HL-60/S4 treated with phorbol 12-myristate 13-acetate at 8.2 ng/mL for 4 days and 3 days (cell line): Measurements from ENCODE around the gene ENDOU.

Source experiments
- in situ Hi-C: fragments of 300-500 bp; cut with MboI; formaldehyde crosslinking; loops from 2 replicates; pipeline ENCODE4 v1.15.0; 2022; ENCODE audit warnings: low sequenced_read_pairs

The ENDOU gene

DNA sequence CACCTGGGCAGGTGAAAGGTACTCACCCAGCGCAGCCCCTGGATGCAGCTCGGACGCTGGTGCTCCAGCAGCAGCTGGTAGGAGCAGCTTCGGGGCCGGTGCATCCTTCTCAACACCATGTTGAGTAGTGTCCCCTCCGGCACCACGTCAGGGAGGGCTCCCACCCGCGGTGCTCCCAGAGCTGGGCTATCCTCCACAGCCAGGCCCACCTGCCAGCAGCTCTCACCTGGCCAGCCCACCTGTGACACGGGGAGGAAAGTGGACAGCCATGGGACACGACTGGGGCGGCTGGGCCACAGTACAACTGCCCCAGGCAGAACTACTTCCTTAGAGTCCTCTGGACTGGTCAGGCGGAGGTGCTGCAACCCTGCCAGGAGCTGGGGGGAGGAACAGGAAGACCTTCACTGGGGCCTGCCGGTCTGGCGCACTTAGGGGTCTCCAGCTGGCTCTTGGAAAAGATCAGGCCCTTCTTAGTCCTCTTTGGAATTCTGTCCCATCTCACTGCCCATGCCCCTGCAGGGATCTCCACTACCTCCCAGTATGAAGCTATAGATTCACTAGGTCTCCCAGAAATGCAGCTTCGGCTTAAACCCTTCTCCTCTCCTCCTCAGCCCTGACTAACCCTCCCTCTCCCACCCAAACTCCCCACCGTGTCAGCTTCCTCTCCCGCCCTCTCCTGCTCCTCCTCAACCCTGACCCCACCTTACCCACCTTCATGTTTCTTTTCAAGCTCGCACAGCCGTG lies 32.7 kb upstream of the ENDOU start:
- in situ Hi-C loops = no loop called here

DNA sequence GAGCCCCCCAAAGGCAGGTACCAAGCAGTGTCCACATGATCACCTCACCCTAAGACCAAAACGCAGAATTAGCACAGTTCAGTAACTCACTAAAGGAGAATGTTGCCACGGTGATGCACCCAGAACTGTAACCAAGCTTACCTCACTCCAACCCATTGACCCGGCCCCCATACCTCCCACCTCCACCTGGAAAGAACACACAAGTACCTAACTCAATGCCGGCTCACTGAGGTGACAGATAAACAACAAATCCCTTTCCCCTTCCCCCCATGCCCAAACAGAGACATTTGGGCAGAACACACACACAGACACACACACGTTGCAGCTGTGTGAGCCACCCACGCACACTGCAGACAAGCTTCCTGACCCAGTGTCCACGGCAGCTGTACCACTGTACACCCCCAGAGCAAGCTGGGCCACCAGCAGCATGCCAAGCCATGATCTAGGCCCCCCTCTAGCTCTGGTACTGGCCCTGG lies 32.1 kb upstream of the ENDOU start:
- in situ Hi-C loops = no loop called here

DNA sequence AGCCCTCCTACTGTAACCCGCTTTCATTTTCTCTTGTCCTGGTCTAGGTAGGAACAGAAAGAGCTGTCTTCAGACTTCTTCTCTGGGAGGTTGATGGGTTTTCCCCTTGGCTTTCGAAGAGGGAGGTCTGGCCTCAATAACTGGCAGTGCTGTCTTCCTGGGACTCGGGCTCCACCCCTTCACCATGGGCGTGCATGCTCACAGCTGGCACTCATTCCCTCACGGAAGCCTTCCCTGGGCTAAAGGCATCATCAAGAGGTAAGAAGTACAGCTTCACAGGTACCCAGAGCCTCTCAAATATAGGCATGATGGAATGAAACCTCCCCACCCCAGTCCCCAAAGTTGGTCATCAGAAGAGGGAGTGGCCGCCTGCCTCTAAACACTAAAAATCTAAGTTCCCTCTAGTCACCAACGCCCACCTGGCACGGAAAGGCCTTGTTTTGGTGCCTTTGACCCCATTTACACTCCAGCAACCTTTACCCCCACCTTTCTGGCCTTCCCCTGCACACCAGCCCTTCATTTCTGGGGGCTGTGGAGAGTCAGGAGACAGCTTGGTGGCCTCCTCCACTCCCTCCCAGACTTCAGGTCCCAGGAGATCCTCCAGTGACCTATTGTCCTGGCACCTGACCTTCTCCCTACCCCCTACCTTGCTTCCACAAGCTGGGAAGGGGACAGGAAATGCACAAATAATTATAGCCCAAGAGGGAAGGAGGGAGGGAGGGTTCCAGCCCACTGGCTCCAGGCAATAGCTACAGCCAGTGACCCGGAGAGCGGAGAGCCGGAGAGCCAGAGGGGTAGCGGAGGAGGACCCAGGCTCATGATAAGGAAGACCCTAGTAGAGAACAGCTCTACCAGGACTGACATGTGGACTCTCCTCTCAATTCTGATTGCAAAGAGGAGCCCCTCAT lies 30.6 kb upstream of the ENDOU start:
- in situ Hi-C loops = no loop called here

DNA sequence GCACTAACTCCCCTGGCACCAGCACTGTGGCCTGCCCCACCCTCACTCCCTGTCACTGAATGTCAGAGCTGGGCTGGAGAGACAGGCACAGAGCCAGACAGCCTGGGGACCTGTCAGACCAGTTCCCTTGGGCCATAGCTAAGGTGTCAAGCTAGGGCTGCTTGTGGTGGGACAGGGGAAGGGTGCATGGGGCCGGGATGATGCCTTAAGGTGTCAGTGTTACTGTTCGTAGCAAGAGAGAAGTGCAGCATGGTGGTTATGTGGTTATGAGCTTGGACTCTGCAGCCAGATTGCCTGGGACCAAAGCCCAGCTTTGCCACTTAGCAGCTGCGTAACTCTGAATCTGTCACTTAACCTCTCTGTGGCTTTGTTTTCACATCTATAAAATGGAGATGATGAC lies 29.6 kb upstream of the ENDOU start:
- in situ Hi-C loops = no loop called here

DNA sequence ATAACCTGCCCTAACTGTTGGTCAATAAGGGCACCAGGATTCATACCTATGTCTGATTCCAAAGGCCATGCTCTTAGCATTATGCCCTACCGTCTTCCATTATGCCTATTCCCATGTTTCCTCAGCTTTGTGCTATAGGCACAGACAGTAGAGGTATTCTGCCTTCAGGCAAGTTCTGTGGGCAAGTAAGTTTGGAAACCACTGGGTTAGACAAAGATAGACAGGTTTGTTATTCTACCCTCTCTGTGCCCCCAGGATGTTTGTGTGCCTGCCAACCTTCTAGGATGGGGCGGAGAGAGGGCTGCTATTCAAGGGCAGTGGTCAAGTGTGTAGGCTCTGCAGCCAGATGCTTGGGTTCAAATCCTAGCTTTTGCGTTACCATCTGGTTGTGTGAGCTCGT lies 28.8 kb upstream of the ENDOU start:
- in situ Hi-C loops = no loop called here

DNA sequence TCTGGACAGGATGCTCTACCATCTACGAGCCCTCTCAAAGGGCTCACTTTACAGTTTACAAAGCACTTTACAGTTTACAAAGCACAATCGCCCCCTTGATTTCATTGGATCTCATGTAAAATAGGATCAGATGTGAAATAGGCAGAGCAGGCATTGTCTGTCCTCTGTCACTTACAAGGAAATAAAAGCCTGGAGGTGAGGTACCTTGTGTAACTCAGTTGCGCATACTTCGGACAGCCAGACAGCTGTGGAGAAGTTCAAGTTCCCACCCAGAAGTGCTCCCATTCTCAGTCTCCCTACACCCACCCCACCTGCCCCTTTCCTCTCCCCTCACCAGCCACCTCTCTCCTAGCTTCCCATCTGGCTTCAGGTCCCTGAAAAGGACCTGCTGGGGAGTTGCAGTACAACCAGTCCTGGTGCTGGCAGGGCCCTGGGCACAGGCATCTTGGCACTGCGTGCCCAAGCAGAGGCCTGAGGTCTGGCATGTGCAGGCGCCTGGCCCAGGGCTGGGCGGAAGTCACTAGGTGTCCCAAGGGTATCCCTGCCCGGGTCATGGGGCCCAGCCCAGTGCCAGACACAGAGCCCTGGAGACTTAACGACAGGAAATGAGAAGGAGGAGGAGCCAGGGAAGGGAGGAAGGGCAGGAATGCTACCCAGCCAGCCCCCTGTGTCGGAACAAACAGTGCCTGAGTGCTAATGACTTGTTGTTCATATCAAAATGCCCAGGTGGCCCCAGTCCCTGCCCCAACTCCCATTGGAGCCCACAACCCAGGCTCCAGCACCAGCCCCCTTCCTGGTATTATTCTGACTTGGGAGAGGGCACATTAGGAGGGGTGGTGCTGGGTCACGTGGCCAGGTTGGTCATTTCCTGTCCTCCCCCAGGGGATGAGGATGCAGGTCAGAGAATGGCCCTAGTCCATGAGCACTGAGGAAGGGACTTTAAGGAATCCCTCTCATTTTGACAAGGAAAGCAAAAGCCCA lies 28.0 kb upstream of the ENDOU start:
- in situ Hi-C loops = no loop called here

DNA sequence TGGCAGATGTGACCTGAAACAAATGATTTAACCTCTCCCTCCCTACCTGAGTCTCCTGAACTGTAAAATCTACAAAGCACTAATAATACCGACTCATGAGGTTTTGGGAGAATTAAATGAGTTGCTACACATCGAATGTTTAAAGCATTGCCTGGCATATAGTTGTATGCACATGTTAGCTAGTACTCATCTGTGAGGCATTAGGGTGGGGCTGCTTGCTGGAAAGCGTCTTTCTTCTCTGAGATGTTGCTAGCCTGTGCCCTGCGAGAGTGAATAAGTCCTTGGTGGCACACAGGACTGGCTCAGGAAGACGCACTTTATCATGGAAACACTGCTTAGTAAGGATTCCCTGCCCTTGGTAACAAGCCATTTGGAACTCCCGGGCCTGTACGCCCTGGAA lies 27.3 kb upstream of the ENDOU start:
- in situ Hi-C loops = no loop called here

DNA sequence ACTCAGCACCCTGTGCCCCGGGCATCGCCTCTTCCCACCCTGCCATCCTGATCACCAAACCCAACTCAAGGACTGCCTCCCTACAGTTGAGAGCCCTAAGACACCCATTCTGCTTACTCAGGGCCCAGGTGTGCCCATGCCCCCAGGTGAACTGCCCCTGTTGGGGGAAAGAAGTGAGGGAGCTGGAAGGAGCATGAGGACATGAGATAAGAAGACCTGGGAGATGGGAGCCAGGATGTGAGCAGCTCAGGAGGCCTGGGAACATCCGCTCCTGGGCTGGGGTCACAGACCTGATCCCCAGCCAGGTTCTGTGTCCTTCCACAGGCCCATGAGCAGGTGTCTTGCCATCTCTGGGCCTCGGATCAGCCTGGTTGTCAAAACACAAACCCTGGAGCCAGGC lies 26.8 kb upstream of the ENDOU start:
- in situ Hi-C loops = no loop called here

DNA sequence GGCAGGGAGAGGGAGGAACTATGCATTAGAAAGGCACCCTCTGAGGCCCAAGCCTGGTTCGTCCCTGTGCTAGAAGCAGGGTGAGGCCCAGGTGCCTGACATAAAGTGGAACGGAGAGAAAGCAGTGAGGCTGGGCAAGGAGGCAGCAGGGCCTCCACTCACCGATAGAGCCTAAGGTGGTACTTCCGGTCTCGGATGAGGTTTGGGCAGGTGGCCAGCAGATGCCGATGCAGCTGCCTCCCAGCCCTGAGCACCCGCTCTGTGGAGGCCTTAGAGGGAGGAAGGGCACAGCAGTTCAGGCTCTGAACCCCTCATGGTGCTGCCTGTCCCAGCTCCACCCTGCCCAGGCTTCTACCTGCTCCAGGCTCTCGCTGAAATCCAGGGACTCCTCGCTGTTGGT lies 26.3 kb upstream of the ENDOU start:
- in situ Hi-C loops = no loop called here

DNA sequence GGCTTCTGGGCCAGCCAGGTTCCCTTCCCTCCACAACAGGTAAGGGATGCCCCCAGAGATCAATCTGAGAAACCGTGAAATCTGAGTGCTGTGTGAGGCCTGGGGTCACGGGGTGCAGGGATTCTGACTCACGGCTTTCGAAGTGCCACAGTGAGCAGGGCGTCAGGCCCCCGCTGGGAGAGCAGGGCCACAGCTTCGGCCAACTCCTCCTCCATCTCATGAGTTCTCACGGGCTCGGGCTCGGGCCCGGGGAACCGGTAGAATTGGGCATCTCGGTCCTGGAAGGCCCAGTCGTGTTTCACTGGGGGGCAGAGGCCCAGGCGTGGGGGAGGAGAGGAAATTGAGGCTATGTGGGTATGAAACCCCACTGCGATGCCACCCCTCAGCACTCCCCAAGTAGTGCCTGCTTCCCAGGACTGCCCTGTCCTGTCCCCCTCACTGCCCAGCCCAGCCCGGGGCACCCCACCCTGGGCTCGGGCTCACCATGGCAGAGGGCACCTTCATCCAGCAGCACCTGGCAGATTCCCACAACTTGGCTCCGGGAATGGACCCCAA lies 25.7 kb upstream of the ENDOU start:
- in situ Hi-C loops = no loop called here

DNA sequence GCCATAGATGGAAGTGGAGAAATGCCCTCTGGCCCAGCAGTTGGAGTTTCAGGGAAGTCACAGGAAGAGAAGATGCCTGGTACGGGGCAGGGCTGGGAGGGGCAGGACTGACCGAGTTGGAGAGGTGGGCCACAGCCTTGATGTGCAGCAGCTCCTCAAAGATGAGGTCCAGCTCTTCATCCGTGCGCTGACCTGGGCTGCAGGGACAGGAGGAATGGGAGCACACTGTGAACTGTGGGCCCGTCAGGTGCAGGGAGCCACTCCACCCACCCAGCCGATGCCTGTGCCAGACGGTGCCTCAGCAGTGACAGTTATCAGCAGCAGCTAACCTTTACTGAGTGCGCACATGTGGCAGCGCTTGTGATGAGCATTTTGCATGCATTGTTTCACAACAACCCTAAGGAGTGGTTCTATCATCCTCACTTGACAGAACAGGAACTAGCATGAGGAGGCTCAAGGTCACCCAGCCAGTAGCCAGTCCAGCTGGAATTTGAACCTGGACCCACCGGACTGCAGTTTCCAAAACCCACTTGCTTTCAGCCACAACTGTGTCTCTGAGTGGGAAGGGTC lies 25.0 kb upstream of the ENDOU start:
- in situ Hi-C loops = no loop called here

DNA sequence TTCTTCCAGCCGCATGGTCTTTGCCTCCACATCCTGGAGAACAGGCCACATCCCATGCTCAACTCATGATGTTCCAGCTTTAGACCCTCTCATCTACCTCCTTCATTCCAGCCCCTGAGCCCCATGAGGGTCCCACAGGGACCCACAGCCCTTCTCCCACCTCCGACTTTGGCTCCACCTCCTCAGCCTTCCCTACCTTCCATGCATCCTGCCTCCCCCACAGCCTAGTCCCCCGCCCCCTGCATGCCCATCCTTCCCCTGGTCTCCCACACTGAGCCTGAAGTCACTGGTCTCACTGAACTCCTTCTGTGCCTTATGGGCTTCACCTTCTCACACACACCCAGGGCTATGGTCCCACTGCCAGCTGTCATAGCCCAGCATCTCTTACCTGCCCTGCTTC lies 23.6 kb upstream of the ENDOU start:
- in situ Hi-C loops = loop anchor here (25.0 kb wide), 1 partner anchor 413 kb away; the partner anchor contains the start of gene ASB8

DNA sequence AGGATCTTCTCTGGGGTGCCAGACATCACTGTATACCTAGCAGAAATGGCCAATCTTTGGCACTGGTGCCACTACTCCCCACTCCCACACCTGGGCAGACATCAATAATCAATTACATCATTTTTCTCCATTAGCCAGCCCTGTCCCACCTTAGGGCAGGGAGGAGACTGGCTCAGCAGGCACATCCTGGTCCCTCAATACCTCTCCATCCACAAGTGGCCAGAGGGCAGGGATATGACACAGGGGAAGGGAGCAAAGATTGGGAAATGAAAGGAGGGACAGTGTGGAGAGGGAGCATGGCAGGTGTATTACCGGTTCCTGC lies 23.2 kb upstream of the ENDOU start:
- in situ Hi-C loops = loop anchor here (25.0 kb wide), 1 partner anchor 414 kb away; the partner anchor contains the start of gene ASB8

DNA sequence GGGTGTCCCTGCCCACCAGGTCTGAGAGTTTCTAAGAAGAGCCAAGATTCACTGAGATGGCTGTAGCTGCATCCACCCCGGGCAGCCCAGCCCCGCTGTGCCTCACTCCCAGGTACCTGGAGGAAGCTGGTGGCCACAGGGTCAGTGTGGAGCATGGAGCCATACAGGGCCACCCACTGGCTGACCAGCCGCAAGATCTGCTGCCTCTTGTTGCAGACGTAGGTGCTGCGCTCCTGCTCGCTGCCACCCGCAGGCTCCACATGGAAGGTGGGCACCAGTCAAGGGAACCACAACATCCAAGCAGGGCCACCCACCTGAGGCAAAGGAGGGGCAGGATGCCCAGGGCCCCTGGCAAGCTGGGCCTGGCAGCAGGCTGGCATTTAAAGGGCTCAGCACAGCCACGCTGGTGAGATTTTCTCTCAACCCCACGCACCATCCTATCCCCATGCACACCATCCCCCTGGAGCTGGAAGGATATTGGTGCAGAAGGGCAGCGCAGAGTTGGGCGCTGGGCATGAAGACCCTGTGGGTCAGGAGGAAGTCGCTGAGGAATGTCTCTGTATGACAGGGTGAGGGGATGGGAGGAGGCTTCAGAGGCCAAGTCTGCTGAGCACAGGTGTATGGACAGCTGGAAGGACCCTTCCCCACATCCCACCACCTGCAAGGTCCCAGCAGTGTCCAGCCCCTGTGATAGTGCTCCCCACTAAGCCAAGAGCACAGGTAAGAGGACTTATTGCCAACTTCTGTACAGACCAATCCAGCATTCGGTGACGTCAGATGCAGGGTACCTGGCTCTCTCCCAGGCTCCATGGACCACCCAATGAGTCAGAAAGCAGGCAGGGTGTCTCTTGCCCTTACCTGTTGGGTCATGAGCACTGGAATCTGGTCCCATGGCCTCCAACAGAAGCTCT lies 22.6 kb upstream of the ENDOU start:
- in situ Hi-C loops = loop anchor here (25.0 kb wide), 1 partner anchor 414 kb away; the partner anchor contains the start of gene ASB8

DNA sequence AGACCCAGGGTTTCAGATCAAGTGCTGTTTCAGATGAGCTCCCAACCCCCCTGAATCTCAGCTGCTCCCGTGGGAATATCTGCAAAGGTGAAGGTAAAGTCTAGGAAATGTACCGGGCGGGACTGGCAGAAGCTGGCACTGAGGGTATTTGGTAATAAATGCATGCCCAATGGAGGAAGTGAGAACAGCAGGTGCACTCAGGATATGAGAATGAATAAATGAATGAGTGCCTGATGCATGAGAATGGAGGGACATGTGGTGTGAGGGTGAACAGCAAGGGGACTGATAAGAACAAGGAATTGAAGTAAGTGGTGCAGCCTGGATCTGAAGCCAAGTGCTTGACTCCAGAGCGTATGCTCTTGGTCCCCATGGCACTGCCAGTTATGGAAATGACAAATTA lies 21.8 kb upstream of the ENDOU start:
- in situ Hi-C loops = loop anchor here (25.0 kb wide), 1 partner anchor 415 kb away; the partner anchor contains the start of gene ASB8

DNA sequence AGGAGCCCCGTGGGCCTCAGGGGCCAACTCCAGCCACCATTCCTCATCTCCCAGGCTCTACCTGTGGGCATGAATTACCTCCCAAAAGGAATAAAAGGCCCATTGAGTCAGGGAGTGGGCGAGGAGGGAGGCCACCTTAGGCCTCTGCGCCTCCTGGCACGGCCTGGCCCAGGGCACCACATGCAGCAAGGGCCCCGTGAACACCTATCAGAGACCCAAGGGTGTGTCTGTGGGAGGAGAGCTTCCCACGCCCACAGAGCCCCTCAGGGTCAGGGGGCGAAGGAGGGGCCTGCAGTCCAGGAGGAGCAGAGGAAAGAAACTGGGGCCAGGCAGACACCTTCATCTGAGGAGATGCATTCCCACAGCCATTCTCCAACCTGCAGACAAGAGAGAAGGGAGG lies 21.2 kb upstream of the ENDOU start:
- in situ Hi-C loops = loop anchor here (25.0 kb wide), 1 partner anchor 416 kb away; the partner anchor contains the start of gene ASB8

DNA sequence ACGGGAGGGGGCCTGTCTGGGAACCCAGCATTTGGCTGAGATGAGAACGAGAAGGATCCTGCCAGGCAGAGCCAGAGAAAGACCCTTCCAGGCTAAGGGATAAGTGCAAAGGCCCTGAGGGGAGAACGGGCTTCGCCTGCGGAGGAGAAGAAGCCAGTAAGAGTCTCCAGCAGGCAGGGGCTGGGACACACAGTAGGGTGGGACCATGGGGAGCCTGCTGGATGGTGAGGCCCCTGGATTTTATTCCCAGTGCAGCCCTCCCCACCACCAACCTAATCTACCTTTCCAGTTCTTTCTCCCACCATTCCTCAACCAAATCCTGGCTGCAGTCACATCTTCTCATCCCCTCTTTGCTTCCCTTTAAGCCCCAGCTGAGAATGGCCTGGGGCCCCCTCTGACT lies 20.8 kb upstream of the ENDOU start:
- in situ Hi-C loops = loop anchor here (25.0 kb wide), 1 partner anchor 416 kb away; the partner anchor contains the start of gene ASB8

DNA sequence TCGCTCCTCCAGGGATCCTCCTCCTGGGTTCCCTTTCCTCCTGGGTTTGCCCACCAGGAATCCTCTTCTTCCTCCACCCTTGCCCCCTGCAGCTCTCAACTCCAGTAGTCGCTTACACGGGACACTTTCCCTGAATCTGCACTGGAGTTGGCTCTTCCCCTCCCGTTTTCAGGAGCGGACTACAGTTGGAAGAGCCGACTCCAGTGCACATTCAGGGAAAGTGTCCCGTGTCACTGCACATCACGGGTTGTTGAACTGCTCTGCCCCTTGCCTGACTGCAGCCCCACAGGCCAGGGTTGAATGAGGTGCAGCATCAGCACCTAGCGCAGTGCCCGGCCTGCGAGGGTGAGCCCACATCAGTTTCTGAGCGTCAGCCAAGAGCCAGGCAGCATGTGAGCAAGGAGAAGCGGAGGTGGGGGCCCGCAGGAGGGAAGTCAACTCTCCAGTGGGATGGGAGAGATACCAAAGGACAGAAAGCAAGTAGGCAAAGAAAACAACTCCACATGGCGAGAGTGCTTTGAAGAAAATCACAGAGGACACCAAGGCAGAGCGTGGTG lies 20.3 kb upstream of the ENDOU start:
- in situ Hi-C loops = loop anchor here (25.0 kb wide), 1 partner anchor 417 kb away; the partner anchor contains the start of gene ASB8
